Measurements from ENCODE around the gene GOLGA3.

GOLGA3 gene

DNA sequence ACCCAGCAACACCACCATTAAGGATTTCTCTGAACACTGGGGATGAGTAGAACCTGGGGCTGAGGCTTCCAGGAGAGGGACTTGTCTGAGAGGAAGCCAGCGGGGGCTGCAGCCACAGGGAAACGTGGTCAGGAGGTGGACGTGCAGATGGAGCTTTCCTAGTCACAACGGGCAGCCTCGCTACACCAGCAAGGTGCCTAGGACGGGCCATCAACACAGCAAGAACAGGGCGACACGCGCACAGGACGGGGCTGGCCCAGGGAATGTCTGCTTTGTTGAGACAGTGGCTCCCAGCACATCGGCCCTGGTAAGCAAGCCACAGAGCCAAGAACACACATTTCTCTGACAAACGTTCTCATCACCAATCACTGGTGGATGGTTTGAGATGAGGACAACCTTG, 92.3 kb downstream of the GOLGA3 start:
- H3K27ac ChIP-seq, result no peak overlapping the region
- TF ChIP-seq, protein P1, sequence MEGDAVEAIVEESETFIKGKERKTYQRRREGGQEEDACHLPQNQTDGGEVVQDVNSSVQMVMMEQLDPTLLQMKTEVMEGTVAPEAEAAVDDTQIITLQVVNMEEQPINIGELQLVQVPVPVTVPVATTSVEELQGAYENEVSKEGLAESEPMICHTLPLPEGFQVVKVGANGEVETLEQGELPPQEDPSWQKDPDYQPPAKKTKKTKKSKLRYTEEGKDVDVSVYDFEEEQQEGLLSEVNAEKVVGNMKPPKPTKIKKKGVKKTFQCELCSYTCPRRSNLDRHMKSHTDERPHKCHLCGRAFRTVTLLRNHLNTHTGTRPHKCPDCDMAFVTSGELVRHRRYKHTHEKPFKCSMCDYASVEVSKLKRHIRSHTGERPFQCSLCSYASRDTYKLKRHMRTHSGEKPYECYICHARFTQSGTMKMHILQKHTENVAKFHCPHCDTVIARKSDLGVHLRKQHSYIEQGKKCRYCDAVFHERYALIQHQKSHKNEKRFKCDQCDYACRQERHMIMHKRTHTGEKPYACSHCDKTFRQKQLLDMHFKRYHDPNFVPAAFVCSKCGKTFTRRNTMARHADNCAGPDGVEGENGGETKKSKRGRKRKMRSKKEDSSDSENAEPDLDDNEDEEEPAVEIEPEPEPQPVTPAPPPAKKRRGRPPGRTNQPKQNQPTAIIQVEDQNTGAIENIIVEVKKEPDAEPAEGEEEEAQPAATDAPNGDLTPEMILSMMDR (conservative IDR thresholded peaks at IDR 0.05), result no peak

DNA sequence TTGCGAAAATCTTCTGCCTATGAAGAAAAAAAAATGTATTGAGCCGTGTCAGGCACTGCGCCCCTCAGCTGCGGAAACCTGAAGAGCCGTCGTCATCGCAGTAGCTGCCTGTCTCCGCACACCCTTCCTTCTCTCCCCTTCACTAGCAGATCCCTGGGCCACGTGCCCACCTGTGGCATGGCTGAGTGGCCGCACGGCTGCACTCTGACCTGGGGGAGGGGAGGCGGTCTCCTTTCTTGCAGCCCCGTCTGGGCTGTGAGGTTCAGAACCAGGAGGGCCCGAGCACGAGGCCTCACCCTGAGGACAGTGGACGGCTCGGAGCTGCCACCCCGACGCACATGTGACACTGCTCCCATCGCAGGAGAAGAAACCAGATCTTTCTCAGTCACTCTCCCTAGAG, 93.2 kb downstream of the GOLGA3 start:
- TF ChIP-seq, protein P1 (conservative IDR thresholded peaks at IDR 0.05), result no peak
- H3K27ac ChIP-seq, result no peak overlapping the region

DNA sequence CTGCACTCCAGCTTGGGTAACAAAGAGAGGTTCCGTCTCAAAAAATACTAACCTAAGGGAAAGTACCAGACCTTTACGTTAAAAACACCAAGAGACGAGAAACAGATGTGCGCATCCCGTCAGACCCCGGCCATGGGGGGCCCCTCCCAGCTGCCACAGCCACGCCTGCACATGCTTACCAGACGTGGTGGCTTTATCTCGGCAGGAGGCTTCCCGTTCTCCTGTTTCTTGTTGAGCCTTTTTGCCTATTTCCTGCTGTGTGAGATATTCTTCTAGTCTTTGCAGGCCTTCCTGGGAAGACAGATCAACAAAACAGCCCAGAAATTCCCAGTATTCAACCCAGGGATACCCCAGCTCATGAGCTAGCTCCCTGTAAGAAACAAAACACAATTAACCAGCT, 94.5 kb downstream of the GOLGA3 start:
- TF ChIP-seq, protein P1 (conservative IDR thresholded peaks at IDR 0.05), result no peak
- H3K27ac ChIP-seq, result no peak overlapping the region

DNA sequence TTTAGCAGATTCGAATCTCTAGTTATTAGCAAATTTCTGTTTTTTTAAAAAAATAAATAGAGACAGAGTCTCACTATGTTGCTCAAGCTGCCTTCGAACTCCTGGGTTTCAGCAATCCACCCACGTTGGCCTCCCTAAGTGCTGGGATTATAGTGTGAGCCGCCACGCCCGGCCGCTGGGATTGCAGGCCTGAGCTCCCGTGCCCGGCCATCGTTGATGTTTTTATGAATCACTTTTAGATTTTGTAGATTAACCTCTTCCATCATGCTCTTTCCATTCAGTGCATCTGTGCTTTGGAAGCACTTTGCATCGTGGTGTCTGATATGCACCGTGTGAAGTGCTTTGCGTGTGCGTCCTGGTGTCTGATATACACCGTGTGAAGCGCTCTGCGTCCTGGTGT, 97.1 kb downstream of the GOLGA3 start:
- H3K27ac ChIP-seq, result no peak overlapping the region
- TF ChIP-seq, protein P1 (conservative IDR thresholded peaks at IDR 0.05), result no peak

DNA sequence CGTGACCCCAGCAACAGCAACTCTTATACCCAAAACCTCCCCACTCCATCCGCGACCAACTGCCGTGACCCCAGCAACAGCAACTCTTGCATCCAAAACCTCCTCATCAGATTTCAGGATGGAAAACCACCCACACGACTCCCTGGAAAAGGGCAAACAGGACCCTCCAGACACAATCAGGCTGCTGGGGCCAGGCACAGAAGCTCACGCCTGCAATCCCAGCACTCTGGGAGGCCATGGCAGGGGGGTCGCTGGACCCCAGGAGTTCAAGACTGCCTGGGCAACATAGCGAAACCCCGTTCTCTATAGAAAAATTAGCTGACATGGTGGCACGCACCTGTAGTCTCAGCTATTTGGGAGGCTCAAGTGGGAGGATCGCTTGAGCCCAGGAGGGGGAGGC, 98.3 kb downstream of the GOLGA3 start:
- no peak overlapping the region for H3K27ac ChIP-seq
- TF ChIP-seq, protein P1 (conservative IDR thresholded peaks at IDR 0.05), result no peak

DNA sequence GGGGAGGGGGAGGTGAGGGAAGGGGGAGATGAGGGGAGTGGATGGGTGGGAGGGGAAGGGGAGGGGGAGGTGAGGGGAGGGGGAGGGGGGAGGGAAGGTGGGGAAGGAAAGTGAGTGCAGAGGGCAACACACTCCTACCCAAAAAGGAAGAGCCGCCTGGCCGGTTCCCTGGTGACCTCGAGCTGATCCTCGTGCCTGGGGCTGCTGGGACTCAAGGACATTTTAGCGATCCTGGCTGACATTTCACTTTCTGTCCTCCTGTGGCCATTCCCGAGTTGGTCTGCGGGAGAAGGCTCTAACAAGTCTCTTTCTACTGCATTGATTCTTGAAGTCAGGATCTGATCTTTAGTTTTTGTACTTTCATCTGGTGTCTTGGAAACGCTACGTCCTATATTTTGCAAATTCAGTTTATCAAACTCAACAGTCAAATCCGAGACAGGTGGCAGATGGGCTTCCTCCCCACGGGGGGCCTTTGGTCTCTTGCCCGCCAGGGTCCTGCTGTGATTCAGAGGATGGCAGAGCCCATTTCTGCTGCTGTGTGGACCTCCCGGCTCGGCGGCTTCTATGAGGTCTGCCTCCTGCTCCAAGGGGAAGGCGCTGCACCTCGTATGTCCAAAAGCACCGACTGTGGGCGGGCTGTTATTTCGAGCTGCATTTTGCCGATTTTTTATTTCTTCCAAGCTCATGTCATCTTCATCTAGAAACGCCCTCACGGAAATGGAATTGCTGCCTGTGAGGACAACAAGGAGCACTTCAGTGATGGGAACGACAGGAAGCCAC, 98.9 kb downstream of the GOLGA3 start:
- TF ChIP-seq, protein P1 (conservative IDR thresholded peaks at IDR 0.05), result no peak
- no peak overlapping the region for H3K27ac ChIP-seq

DNA sequence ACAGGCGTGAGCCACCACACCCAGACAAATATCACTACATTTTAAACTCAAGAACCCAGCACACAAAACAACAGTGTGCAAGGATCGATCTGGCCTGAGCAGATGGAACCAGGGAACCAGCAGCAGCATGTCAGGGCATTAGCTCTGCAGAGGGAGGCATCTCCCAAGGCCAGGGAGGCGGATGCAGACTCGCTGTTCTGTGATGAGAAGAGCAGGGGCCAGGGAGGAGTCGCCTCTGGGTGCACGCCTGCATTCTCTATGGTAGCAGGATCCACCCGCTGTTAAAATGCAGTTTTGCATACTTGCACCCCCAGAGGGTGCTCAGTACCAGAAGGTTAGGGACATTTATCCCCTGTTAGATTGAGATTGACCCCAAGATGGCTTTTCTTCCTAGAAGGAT, 100.2 kb downstream of the GOLGA3 start:
- H3K27ac ChIP-seq, result no peak overlapping the region
- TF ChIP-seq, protein P1 (conservative IDR thresholded peaks at IDR 0.05), result no peak

Measured in VCaP (cell line).